GM21825 (cell line): ENCODE results near the gene CLCNKB.
"Not testable (repeated sequence)": the region's sequence is repeated elsewhere in the genome, so short reads cannot be mapped to it uniquely, and the experiment has no call there.

ENCODE experiments used
- ATAC-seq: cut with Tn5 transposase; IDR thresholded peaks from one replicate; pipeline ENCODE4 v1.9.1; 2021; ENCODE audit warnings: mild to moderate bottlenecking, moderate library complexity; ENCODE audit not compliant: unreplicated experiment

Gene CLCNKB

DNA sequence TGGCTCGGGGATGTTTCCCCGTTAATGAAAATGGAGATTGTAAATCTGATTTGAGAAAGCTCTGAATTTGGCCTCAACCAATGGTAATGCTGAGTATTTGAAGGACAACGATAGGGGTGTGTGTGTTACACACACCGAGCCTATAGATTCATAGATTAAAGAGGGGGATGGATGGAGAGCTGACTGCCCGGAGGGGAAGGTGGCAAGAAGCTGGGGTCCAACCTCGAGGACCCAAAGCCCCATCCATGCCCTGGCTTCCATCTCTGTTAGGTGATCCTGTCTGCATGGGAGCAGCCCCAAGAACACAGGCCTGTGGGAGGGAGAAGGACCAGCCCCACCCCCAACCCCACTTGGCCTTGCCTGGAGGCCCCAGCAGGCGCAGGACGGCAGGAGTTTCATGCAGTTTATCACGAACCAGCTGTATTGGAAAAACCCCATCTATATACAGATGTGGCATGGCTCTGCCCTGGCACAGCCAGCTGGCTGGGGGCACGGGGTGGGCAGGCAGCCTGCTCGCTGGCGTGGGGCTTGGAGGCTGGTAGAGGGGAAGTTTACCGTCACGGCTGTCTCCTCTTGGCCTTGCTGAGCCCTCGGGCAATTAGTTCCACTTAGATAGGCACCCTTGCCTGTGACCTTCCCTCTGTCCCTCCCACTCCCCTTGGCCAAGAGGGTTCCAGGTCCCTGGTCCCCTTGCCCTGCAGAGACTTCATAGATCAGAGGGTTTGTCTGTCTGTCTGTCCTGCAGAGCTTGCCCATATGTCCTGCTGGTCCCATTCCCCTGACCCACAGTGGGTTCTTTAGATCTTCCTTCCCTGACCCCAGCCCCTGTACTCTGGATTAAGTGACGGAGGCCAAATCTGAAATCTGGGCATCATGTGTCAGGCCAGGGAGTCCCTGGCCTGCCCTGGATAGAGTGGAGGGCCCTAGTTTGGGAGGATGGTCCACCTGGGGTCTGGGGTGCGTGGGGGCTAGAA, 28.8 kb upstream of the CLCNKB start:
- no peak for ATAC-seq

- no peak for ATAC-seq
Measured at GRCh38 chr1:16015491-16015890, 28.1 kb upstream of the CLCNKB start.

GRCh38 chr1:16015960-16016901, 27.4 kb upstream of the CLCNKB start:
- ATAC-seq, result no peak

- no peak for ATAC-seq
Measured at GRCh38 chr1:16017076-16017460, 26.5 kb upstream of the CLCNKB start.

GRCh38 chr1:16017461-16018303, 25.9 kb upstream of the CLCNKB start, which contains the start of gene HSPB7:
HSPB7 (minus strand) TSS chr1:16018043; CDS start chr1:16017963, 80 bp downstream.
- no peak for ATAC-seq

GRCh38 chr1:16018308-16018707, 25.3 kb upstream of the CLCNKB start:
- no peak for ATAC-seq

GRCh38 chr1:16018749-16019643, 24.6 kb upstream of the CLCNKB start:
- no peak for ATAC-seq

GRCh38 chr1:16019644-16020277, 23.8 kb upstream of the CLCNKB start:
- ATAC-seq, result no peak

- no peak for ATAC-seq
Measured at GRCh38 chr1:16020325-16020724, 23.3 kb upstream of the CLCNKB start.

- not testable (repeated sequence) for ATAC-seq
Measured at GRCh38 chr1:16020878-16021277, 22.7 kb upstream of the CLCNKB start.

GRCh38 chr1:16021681-16022080, 21.9 kb upstream of the CLCNKB start, which contains the start of gene CLCNKA:
CLCNKA (plus strand) TSS chr1:16022036; CDS start chr1:16022620, 584 bp downstream.
- no peak for ATAC-seq

GRCh38 chr1:16022393-16022792, 21.2 kb upstream of the CLCNKB start:
- no peak for ATAC-seq

- ATAC-seq, result no peak
Measured at GRCh38 chr1:16023050-16023653, 20.4 kb upstream of the CLCNKB start.

GRCh38 chr1:16026302-16026701, 17.3 kb upstream of the CLCNKB start:
- ATAC-seq, result not testable (repeated sequence)

DNA sequence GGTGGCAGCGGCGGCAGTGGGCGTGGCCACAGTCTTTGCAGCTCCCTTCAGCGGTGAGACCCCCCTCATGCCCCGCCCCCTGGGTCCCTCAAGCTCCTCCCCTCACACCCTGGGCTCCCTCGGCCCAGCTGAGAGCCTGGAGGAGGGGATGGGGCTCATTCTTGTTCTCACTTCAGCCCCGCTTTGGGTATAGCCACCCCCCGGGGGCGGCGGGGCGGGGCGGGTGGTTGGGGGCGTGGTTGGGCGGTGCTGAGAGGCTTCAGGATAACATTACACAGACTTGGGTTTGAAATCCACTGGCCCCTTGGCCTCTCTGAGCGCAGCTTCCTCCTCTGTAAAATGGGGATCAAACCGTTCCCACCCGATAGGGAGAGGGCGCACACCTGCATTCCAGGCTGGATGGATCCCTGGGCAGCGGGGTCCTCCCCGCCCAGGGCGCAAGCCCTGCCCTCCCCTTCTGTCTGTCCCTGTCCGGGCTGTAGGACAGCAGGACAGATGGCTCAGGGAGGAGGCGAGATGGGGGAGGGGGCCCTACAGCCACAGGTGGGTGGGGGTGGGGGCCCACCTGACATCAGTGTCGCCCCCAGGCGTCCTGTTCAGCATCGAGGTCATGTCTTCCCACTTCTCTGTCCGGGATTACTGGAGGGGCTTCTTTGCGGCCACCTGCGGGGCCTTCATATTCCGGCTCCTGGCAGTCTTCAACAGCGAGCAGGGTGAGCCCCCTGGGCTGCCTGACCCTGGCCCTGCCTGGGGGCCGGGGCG, 16.7 kb upstream of the CLCNKB start:
- ATAC-seq, result no peak

DNA sequence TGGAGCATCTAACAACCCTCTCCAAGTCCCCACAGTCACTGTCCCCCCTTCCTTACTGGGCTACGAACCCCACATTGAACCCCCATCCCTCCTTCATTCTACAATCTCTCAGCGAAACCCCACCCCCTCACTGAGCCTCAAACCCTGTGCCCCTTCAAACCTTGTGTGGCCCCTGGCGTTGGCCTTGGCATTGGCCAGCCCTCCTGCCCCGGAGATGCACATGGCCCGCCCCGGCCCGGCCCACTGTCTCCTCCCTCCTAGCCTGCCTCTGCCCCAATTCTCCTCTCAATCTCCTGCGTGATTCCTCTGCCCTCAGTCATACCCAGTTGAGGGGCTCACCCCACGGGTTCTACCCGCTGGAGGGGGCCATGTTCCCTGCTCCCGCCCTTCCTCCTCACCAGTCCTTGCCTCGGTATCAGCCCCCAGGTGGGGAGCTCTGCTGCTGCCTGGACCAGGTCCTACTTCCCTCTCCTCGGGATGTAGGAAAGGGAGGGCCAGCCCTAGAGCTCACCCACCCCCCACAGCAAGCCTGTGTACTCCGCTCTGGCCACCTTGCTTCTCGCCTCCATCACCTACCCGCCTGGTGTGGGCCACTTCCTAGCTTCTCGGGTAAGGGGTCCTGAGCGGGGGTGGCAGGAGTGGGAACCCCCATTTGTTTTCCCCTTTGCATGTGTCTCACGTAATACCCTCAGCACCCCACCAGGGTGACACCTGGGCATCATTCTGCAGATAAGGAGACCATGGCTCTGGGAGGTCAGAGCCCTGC, 15.2 kb upstream of the CLCNKB start:
- no peak for ATAC-seq

DNA sequence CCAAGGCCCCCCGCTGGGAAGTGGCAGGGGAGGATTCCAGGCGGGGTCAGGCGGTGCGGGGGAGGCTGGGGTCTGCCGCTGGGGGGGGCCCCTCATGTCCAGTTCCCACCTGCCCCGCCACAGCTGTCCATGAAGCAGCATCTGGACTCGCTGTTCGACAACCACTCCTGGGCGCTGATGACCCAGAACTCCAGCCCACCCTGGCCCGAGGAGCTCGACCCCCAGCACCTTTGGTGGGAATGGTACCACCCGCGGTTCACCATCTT, 14.6 kb upstream of the CLCNKB start:
- ATAC-seq, result not testable (repeated sequence)
